NCI-H82 (cell line): ENCODE data around the gene RASA2.

Source experiments
- DNase-seq: peaks from one replicate; lab custom pipeline; 2025; lab: John Stamatoyannopoulos, UW

The RASA2 gene

GRCh38 chr3:141537856-141538255, 51.0 kb downstream of the RASA2 start:
- DNase-seq: no peak

GRCh38 chr3:141538568-141539240, 51.9 kb downstream of the RASA2 start:
- DNase-seq: no peak

GRCh38 chr3:141539431-141540187, 52.8 kb downstream of the RASA2 start:
- peak; percentile 3 for DNase-seq

- DNase-seq: no peak
Observed at GRCh38 chr3:141540531-141540930, 53.7 kb downstream of the RASA2 start.

- DNase-seq: no peak
Observed at GRCh38 chr3:141542202-141542969, 55.6 kb downstream of the RASA2 start.

- DNase-seq: no peak
Observed at GRCh38 chr3:141542989-141543388, 56.2 kb downstream of the RASA2 start.

GRCh38 chr3:141544697-141545096, 57.9 kb downstream of the RASA2 start:
- DNase-seq: no peak

- no peak for DNase-seq
Observed at GRCh38 chr3:141546081-141546480, 59.3 kb downstream of the RASA2 start.

- no peak for DNase-seq
Observed at GRCh38 chr3:141546586-141546985, 59.8 kb downstream of the RASA2 start.

GRCh38 chr3:141547791-141548190, 61.0 kb downstream of the RASA2 start:
- DNase-seq: no peak

- DNase-seq: no peak
Observed at GRCh38 chr3:141550926-141551665, 64.3 kb downstream of the RASA2 start.

- DNase-seq: no peak
Observed at GRCh38 chr3:141552440-141552991, 65.7 kb downstream of the RASA2 start.

- DNase-seq: no peak
Observed at GRCh38 chr3:141553055-141553454, 66.2 kb downstream of the RASA2 start.

- DNase-seq: no peak
Observed at GRCh38 chr3:141556034-141556433, 69.2 kb downstream of the RASA2 start.

- DNase-seq: no peak
Observed at GRCh38 chr3:141557961-141558706, 71.3 kb downstream of the RASA2 start.

- DNase-seq: peak; percentile 70
Observed at GRCh38 chr3:141561426-141562034, 74.7 kb downstream of the RASA2 start.

- no peak for DNase-seq
Observed at GRCh38 chr3:141564241-141564640, 77.4 kb downstream of the RASA2 start.

- no peak for DNase-seq
Observed at GRCh38 chr3:141570068-141570467, 83.2 kb downstream of the RASA2 start.

- DNase-seq: peak; percentile 33
Observed at GRCh38 chr3:141575879-141576743, 89.3 kb downstream of the RASA2 start.

- DNase-seq: no peak
Observed at GRCh38 chr3:141576744-141577052, 89.9 kb downstream of the RASA2 start.
